Upper lobe of left lung (tissue), 4 donors: ENCODE measurements around the gene ZNF473.

Experiments
- EP300 ChIP-seq, 4 donors: sonication (generic); formaldehyde crosslinking; IDR thresholded peaks; one replicate each; pipeline ENCODE4 v1.5.1; 2017; ENCODE audit warnings: antibody characterized with exemption in 4 of 4, control low read depth in 2 of 4
- POLR2A ChIP-seq, 4 donors: fragments of 450-650 bp; IDR thresholded peaks; one replicate each; pipeline ENCODE4 v1.5.1; 2016 to 2017; ENCODE audit warnings: antibody characterized with exemption in 4 of 4, mild to moderate bottlenecking in 2 of 4
- POLR2AphosphoS5 ChIP-seq, 2 donors: sonication (generic); formaldehyde crosslinking; IDR thresholded peaks; one replicate each; pipeline ENCODE4 v1.5.1; 2017; ENCODE audit warnings: antibody characterized with exemption in 2 of 2
- TF ChIP-seq, protein P1 (sequence below), 6 experiments: fragments of 450-650 bp in 4 of 6; fragments of 200-600 bp in 2 of 6; sonication (generic) in 2 of 6; IDR thresholded peaks; one replicate each; pipeline ENCODE4 v1.5.1; 2016 to 2019; ENCODE audit warnings: antibody characterized with exemption in 6 of 6

DNA sequence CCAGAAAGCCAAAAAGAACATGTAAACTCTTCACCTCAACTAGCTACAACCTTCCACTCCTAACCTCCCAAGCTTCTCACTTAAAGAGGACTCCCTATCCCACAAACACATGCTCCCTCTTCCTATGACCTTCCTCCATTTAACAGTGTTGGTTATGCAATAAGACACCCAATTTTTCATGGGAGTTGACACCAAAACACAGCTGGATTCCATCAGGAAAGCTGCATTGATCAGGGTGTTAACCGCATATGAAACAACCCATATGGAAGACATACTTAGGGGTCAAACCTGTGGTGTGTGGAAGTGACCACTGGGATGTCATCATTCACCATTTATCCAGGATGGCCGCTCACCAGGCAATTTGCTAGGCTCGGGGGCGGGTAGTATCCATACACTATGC lies 21.9 kb downstream of the ZNF473 start:
- TF ChIP-seq EP300 (IDR thresholded peaks at IDR 0.05), result no peak
- TF ChIP-seq, protein P1, sequence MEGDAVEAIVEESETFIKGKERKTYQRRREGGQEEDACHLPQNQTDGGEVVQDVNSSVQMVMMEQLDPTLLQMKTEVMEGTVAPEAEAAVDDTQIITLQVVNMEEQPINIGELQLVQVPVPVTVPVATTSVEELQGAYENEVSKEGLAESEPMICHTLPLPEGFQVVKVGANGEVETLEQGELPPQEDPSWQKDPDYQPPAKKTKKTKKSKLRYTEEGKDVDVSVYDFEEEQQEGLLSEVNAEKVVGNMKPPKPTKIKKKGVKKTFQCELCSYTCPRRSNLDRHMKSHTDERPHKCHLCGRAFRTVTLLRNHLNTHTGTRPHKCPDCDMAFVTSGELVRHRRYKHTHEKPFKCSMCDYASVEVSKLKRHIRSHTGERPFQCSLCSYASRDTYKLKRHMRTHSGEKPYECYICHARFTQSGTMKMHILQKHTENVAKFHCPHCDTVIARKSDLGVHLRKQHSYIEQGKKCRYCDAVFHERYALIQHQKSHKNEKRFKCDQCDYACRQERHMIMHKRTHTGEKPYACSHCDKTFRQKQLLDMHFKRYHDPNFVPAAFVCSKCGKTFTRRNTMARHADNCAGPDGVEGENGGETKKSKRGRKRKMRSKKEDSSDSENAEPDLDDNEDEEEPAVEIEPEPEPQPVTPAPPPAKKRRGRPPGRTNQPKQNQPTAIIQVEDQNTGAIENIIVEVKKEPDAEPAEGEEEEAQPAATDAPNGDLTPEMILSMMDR (IDR thresholded peaks at IDR 0.05), result no peak
- no peak for TF ChIP-seq POLR2AphosphoS5 (IDR thresholded peaks at IDR 0.05)
- no peak for TF ChIP-seq POLR2A (IDR thresholded peaks at IDR 0.05)
